Measurements from ENCODE around the gene RPUSD4.

DNA sequence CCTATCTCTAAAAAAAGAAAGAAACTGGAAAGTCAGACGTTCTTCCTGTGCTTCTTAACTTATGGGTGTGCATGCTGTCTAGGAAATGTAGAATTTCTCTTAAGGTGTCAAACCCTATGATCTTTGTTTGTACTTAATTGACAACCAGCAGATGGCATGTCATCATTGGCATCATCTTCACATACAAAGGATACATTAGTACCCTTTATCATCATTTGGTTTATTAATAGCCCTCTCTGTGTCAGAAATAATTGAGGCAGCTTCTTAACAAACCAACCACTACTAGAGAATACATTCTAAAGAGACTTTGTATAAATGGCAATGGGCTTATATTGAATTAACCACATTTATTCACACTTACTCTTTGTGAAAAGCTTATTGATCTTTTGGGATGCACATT lies 43.4 kb upstream of the RPUSD4 start:
- TF ChIP-seq, protein P1, sequence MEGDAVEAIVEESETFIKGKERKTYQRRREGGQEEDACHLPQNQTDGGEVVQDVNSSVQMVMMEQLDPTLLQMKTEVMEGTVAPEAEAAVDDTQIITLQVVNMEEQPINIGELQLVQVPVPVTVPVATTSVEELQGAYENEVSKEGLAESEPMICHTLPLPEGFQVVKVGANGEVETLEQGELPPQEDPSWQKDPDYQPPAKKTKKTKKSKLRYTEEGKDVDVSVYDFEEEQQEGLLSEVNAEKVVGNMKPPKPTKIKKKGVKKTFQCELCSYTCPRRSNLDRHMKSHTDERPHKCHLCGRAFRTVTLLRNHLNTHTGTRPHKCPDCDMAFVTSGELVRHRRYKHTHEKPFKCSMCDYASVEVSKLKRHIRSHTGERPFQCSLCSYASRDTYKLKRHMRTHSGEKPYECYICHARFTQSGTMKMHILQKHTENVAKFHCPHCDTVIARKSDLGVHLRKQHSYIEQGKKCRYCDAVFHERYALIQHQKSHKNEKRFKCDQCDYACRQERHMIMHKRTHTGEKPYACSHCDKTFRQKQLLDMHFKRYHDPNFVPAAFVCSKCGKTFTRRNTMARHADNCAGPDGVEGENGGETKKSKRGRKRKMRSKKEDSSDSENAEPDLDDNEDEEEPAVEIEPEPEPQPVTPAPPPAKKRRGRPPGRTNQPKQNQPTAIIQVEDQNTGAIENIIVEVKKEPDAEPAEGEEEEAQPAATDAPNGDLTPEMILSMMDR (IDR thresholded peaks at IDR 0.05 in 2 of 3, conservative IDR thresholded peaks at IDR 0.05 in 1 of 3; ENCODE audit: borderline replicate concordance in 1 of 3, insufficient read depth in 1 of 3, low read depth in 2 of 3, low read length in 2 of 3) = no peak
- TF ChIP-seq SP1 (IDR thresholded peaks at IDR 0.05; ENCODE audit: low read depth) (no peak), EZH2phosphoT487 (IDR thresholded peaks at IDR 0.05; ENCODE audit: borderline replicate concordance) (no peak), CBX3 (IDR thresholded peaks at IDR 0.05; ENCODE audit: low read depth) (no peak), RAD21 (IDR thresholded peaks at IDR 0.05; ENCODE audit: low read depth) (no peak), YY1 (IDR thresholded peaks at IDR 0.05; ENCODE audit: extremely low read depth, insufficient replicate concordance, low read depth, low read length) (no peak), JUND (IDR thresholded peaks at IDR 0.05) (no peak), SIN3A (IDR thresholded peaks at IDR 0.05; ENCODE audit: low read depth) (no peak), POLR2A (IDR thresholded peaks at IDR 0.05; ENCODE audit: borderline replicate concordance, extremely low read depth, insufficient read depth, insufficient read length) (no peak), POLR2AphosphoS5 (IDR thresholded peaks at IDR 0.05; ENCODE audit: low read depth, low read length) (no peak), ZBTB33 (IDR thresholded peaks at IDR 0.05; ENCODE audit: extremely low read depth, insufficient replicate concordance, low read length) (no peak), EZH2 (IDR thresholded peaks at IDR 0.05) (no peak), REST (IDR thresholded peaks at IDR 0.05; ENCODE audit: low read depth) (no peak)

Data from HCT116 (cell line).